ENCODE measurements around the gene MAPK8.

GRCh38 chr10:48296576-48297098 lies 9.8 kb upstream of the MAPK8 start:
- TF ChIP-seq CTCF (IDR thresholded peaks at IDR 0.05) (no peak), POLR2A (IDR thresholded peaks at IDR 0.05) (no peak)
